Fibroblast of upper back skin (primary cell): ENCODE data around the gene CXorf49B.
"Not testable (repeated sequence)": the region's sequence is repeated elsewhere in the genome, so short reads cannot be mapped to it uniquely, and the experiment has no call there.

ENCODE experiments used
- DNase-seq: peaks from one replicate; pipeline ENCODE4 v3.0.0-alpha.2; 2013

Gene CXorf49B

DNA sequence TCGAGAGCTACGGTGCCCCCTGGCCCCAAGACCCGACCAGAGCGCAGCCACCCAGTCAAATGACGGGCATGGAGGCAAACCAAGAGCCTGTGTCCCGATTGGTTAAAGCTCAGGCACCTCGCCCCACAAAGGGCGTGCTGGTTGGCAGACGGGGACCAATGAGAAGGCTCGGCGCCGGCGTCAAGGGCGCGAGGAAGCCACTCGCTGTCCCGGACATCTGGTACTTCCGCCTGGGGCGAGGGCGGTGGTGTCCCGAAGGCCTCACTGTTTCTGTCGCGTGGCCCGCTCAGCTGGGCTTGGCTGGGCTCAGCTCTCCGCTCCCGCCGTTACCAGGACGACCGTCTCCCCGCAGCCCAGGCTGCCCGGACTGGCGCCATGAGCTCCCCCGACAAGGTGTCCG lies at the start of gene CXorf49B:
Gene CXorf49B, plus strand, starts transcription at position 301 of the 400 bp plus-strand sequence. Its CDS starts 75 bp downstream, at position 376.
- not testable (repeated sequence) for DNase-seq

DNA sequence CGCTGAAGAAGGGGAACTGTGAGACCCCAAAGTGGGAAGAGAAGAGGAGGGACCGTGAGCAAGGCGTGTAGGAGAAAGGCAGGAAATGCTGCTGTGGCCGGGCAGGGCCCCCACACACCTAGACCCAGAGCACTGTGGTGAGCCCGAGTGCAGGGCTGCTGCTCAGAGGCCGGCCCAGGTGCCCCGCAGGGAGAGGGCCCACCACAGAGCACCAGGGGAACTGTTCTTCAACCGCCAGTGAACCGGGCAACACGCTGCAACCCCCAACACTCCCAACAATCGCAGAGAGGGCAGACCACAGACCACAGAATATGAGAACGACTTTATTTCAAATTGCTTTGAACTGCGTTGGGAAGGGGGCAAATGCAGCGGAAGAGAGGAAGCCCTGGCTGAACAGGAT lies 49.1 kb upstream of the CXorf49B start:
- not testable (repeated sequence) for DNase-seq

DNA sequence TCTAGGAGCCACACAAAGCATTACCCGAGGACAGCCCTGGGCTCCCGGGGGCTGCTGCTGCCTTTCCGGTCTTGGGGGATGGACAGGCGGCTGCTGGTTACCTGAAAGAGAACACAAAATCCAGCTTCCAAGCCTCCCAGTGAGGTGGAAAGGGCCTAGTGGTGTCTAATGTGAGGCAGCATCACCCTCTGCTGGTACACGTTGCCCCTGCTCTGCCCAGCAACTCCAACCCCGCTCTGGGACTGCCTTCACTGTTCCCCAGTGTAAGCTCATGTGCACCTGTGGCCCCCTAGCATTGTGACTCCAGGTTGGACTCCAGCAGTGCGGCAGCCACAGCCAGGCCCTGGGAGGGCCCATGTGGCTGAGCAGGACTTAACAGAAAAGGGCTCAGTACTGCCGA lies 47.6 kb upstream of the CXorf49B start:
- not testable (repeated sequence) for DNase-seq

DNA sequence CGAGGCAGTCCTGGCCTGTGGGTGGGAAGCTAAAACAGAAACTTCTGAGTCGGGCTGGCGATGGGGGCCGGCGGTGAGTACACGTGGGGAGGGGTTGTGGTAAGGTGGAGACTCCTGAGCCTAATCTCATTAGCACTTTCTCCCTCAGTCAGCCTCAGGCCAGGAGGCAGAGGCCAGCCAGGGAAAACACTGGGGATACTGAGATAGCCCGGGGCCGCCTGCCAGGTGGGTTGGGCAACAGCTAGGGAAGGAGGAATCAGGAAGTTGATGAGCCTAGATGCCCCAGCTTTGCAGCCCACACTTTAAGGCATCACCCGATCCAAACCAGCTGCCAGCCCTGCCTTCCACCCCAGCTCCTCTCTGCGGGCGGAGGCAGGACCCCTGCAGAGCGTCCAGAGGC lies 46.8 kb upstream of the CXorf49B start:
- not testable (repeated sequence) for DNase-seq

DNA sequence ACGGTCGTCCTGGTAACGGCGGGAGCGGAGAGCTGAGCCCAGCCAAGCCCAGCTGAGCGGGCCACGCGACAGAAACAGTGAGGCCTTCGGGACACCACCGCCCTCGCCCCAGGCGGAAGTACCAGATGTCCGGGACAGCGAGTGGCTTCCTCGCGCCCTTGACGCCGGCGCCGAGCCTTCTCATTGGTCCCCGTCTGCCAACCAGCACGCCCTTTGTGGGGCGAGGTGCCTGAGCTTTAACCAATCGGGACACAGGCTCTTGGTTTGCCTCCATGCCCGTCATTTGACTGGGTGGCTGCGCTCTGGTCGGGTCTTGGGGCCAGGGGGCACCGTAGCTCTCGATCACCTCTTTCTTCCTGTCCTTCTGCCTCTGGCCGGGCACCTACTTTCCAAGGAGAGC lies 45.0 kb upstream of the CXorf49B start, which contains the start of gene CXorf49:
Gene CXorf49, minus strand, starts transcription at position 101 of the 400 bp plus-strand sequence. CDS start 134 bp downstream, outside the sequence.
- DNase-seq = not testable (repeated sequence)

DNA sequence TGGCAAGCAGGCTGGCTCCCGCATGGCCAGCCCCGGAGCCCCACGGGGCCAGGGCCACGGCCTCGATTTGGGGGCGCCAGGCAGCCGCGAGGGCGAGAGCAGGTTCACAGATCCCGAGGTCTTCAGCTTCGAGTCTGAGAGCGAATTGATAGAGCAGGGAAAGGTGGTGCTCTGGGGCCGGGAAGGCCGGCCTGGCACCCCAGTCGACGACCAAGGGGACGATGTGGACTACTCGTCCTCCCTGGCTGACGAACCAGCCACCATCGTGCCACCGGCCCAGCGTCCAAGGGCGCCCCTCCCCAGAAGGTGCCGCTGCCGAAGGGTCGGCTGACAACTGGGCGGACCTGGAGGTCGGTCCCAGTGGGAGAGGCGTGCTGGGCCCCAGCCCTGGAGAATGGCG lies 44.0 kb upstream of the CXorf49B start:
- DNase-seq = not testable (repeated sequence)

DNA sequence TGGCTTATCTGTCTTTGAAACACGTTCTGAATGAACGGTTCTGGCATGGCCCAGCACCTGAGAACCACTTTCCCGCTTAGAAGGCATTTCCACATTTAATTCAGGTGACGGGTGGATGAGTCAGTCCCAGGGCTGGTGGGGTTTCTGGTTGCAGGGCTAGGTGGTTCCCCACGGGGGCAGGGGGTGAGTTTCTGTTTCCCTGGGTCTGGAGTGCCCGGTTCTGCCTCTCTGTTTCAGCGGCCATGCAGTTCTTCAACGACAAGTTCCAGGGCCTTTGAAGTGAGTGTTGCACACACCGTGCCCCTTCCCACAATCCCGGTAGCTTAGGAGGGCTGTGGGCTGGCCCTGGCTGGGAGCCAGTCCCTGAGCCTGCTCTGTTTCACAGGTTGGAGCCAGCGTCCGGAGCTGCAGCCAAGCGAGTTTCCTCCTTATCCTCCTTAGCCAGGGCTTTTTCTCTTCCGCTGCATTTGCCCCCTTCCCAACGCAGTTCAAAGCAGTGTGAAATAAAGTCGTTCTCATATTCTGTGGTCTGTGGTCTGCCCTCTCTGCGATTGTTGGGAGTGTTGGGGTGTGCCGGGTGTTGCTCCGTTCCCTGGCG lies 42.8 kb upstream of the CXorf49B start:
- DNase-seq = not testable (repeated sequence)

DNA sequence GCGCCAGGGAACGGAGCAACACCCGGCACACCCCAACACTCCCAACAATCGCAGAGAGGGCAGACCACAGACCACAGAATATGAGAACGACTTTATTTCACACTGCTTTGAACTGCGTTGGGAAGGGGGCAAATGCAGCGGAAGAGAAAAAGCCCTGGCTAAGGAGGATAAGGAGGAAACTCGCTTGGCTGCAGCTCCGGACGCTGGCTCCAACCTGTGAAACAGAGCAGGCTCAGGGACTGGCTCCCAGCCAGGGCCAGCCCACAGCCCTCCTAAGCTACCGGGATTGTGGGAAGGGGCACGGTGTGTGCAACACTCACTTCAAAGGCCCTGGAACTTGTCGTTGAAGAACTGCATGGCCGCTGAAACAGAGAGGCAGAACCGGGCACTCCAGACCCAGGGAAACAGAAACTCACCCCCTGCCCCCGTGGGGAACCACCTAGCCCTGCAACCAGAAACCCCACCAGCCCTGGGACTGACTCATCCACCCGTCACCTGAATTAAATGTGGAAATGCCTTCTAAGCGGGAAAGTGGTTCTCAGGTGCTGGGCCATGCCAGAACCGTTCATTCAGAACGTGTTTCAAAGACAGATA lies 2.4 kb upstream of the CXorf49B start:
- DNase-seq = not testable (repeated sequence)

DNA sequence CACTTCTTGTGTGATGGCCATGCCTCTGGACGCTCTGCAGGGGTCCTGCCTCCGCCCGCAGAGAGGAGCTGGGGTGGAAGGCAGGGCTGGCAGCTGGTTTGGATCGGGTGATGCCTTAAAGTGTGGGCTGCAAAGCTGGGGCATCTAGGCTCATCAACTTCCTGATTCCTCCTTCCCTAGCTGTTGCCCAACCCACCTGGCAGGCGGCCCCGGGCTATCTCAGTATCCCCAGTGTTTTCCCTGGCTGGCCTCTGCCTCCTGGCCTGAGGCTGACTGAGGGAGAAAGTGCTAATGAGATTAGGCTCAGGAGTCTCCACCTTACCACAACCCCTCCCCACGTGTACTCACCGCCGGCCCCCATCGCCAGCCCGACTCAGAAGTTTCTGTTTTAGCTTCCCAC lies 1.7 kb downstream of the CXorf49B start:
- DNase-seq = not testable (repeated sequence)

DNA sequence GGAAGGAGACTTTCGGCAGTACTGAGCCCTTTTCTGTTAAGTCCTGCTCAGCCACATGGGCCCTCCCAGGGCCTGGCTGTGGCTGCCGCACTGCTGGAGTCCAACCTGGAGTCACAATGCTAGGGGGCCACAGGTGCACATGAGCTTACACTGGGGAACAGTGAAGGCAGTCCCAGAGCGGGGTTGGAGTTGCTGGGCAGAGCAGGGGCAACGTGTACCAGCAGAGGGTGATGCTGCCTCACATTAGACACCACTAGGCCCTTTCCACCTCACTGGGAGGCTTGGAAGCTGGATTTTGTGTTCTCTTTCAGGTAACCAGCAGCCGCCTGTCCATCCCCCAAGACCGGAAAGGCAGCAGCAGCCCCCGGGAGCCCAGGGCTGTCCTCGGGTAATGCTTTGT lies 2.5 kb downstream of the CXorf49B start:
- DNase-seq = not testable (repeated sequence)

DNA sequence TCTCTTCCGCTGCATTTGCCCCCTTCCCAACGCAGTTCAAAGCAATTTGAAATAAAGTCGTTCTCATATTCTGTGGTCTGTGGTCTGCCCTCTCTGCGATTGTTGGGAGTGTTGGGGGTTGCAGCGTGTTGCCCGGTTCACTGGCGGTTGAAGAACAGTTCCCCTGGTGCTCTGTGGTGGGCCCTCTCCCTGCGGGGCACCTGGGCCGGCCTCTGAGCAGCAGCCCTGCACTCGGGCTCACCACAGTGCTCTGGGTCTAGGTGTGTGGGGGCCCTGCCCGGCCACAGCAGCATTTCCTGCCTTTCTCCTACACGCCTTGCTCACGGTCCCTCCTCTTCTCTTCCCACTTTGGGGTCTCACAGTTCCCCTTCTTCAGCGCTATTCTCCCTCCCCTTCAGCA lies 4.0 kb downstream of the CXorf49B start:
- not testable (repeated sequence) for DNase-seq

DNA sequence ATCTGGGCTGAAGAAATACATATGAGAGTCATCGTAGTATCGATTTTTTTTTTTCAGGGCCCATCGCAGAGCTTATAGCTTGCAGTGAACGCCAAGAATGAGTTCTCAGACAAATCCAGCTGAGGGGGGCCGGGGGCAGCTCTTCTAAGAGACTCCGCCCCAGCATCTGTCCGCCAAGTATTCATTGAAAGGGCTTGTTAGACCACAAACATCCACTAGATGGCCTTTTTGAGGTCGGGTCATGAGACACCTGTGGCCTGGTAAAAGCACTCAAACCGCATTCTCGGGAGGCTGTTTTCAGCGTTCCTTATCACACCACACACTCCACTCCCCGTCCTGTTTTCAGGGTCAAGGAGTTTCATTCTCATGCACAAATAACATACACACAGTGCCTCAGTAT lies 15.2 kb downstream of the CXorf49B start:
- not testable (repeated sequence) for DNase-seq

DNA sequence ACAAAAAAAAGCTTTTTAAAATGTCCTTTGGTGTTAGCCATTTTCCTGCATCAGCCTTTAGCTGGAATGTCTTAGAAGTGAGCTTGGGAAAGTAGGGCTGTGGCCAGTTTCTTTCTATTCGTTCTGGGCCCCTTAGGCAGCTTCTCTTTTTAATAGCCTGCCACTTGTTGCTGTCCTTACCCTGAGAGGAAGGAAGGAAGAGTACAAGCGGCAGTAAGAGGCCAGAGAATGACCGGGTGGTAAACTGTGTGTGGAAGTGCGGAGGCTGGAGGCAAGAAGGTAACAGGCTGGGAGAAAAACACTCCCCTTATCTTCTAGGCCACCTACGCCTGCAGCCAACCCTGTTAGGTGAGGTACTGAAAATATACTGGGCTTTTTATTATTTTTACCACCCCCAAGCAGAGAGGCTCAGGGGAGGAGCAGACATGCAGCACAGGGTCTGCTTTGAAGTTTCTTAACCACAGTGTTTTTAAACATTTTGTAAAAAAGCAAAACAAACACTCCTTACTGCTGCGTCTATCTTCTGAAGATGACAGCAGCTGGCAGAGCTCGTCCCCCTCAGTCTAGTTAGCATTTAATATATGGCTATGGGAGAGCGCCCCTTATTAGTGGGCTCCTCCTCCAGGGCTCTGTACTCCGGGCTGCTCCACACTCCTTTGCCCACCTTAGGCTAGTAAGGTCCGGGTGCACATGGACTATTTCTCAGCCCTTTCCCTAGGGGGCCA lies 19.2 kb downstream of the CXorf49B start:
- DNase-seq = not testable (repeated sequence)

DNA sequence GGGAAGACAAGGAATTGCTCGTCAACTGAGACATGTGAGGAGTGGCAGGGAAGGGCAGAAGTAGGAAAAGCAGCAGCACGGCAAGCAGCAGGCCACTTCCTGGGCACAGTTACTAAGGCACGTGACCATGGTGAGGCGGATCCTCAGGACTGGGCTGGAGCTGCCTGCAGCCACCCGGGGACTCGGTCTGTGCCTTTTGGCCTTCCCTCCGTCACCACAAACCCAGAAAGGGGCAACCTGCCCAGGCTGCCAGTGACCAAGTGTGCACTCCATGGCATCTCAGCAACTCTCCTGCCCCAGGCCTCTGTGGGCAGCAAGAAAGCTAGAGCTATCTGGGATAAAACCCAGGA lies 19.8 kb downstream of the CXorf49B start:
- not testable (repeated sequence) for DNase-seq

DNA sequence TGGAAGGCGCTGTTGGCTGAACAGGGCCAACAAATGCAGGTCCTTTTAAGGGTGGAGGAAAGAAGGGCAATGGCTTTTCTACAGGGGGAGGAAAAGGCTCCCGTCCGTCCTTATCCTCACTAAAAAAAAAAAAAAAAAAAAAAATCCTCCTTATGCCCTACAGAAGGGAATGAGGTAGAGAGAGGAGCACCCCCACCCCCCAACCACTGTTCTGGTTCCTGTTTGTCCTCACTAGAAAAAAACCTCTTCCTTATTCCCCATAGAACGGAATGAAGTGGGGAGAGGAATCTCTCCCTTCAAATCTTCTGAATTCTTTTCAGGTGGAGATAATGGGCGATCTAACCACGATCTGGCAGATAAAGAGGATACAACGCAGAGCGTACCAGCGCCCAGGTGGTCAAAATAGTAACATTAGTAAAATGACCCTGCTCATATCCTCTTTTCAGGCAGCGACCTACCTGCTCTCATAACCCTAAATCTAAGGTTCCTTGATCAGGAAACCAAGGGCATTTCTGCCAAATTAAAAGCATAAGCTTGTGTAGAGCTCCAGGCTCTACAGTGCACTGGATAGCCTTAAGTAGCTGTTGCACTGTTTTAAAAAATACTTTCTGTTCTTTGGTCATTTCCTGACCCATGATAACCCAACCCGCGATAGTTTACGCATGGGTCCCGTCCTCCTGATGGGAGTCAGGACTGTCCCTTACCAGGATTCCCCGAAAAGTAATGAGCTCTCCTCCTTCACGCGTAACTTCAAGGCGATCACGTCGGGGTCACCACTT lies 20.6 kb downstream of the CXorf49B start:
- not testable (repeated sequence) for DNase-seq

DNA sequence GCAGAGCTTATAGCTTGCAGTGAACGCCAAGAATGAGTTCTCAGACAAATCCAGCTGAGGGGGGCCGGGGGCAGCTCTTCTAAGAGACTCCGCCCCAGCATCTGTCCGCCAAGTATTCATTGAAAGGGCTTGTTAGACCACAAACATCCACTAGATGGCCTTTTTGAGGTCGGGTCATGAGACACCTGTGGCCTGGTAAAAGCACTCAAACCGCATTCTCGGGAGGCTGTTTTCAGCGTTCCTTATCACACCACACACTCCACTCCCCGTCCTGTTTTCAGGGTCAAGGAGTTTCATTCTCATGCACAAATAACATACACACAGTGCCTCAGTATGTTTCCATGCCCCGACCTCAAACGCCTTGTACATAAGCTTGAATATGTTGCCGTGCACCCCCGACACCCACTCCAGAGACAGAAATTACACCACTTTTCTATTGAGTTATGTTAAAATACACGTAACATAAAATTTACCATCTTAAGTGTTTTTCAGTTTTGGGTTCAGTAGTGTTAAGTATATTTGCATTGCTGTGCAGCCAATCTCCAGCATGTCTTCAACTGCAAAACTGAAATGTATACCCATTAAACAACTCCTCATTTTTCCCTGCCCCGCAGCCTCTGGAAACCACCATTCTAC lies 21.3 kb downstream of the CXorf49B start:
- not testable (repeated sequence) for DNase-seq

DNA sequence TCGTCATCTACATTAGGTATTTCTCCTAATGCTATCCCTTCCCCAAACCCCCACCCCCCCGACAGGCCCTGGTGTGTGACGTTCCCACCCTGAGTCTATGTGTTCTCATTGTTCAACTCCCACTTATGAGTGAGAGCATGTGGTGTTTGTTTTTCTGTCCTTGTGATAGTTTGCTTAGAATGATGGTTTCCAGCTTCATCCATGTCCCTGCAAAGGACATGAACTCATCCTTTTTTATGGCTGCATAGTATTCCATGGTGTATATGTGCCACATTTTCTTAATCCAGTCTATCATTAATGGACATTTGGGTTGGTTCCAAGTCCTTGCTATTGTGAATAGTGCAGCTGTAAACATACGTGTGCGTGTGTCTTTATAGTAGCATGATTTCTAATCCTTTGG lies 43.3 kb downstream of the CXorf49B start:
- not testable (repeated sequence) for DNase-seq

DNA sequence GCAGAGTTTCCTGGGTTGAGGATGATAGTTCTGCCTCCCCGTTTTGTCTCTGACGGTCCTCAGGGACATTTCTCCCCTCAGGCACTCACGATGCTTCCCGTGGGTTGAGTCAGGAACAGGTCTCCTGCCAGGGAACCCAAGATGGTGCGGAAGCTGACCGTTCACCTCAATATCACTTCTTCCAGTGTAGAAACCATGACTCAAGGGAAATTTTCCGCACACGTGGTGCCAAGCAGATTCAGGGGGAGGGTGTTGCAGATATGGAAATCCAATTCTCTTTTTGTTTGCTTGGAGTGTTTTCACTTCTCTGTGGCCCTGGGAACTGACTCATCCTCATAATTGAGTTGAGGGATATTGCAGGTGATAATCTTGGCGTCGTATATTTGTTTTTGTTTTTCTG lies 46.7 kb downstream of the CXorf49B start:
- DNase-seq = no peak

DNA sequence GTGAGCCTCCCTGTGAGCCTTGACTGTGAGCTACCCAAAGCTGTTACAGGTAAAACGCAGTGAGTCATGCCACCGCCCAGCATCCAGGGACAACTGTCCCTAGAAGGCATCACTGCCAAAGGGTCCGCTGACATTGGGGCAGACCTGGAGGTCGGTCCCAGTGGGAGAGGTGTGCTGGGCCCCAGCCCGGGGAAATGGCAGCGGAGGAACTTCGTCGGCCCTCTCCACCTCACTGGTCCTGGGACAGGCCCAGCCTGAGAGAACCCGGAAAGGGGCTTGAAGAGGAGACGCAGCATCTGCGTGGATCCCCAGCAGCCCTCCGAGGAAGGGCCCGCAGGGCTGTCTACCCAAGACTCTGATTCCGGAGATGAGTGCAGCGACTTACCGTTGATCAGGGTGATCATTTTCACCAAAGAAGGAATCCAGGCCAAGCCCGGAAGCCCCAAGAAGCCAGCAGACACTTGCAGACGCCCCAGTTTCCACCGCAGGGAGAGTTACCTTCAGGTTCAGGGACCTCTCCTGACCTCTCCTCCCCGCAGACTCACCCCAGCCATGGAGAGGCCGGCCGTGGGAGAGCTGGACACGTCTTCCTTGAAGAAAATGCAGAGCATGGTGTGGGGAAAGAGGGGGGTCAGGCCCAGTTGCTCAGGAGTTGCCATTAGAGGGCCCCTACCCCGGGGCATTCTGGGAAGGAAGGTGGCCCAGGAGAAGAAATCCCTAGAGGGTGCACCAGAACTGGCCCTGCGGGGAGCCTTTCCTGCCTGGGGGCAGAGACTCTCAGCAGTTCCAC lies 51.2 kb downstream of the CXorf49B start:
- no peak for DNase-seq

DNA sequence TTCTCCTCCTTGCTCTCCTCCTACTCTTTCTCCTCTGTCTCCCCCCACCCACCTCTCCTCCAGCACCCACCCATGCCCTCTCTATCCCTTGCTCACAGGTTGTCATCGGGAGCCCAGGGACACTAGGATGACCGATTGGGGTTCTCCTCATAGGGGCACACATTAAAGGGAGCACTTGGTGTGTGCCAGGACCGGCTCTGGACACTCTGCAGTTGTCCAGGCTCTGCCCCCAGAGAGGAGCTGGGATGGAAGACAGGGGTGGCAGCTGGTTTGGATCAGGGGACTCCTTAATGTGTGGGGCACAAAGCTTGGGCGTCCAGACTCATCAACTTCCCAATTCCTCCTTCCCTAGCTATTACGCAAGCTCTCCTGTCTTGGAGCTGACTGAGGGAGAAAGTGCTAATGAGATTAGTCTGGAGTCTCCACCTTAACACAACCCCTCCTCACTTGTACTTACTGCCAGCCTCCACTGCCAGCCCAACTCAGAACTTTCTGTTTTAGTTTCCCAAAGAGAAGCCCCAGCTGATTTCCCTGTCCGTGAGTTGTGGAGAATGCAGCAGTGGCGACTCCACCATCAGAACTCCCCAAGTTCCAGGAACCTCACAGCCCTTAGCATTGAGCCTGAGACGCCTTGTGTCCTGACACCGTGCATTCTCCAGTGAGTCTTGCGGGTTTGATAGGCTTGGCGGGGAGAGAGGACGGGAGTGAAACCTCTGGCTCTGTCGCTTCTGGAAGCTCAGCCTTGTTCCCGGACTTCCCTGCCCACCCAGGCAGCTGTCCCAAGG lies 52.2 kb downstream of the CXorf49B start:
- DNase-seq = no peak

DNA sequence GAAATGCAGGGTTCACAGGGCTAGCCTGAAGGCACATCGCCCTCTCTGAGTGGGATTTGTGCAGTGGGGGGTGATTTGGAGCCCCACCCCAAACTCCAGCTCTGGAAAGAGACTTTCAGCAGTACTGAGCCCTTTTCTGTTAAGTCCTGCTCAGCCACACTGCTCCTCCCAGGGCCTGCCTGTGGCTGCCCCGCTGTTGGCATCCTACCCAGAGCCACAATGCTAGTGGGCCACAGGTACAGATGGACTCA lies 52.7 kb downstream of the CXorf49B start:
- DNase-seq = no peak
